Renal cortical epithelial cell (primary cell): ENCODE results near the gene SH3RF2. TPM values are rescaled to one million over a fixed set of nuclear protein-coding genes. Genes with fewer than 3 reads are reported as not detected.
A peak's percentile ranks its signal among the peaks of the same experiment; 100 is the strongest.

Source experiments
- DNase-seq: peaks from one replicate; pipeline ENCODE4 v3.0.0-alpha.2; 2011; ENCODE audit warnings: low read depth
- total RNA-seq: library from RNA; depleted of rRNA; stranded (reverse); fragments of >200 nt; gene quantifications from 2 replicates; pipeline ENCODE4 v1.2.3, GENCODE V29; 2014

SH3RF2 gene
- total RNA-seq, 1 donor from 2014 or later: 8.1 TPM

- no peak for DNase-seq
Measured at GRCh38 chr5:145922059-145922458, 14.3 kb upstream of the SH3RF2 start.

GRCh38 chr5:145923405-145923804 is 13.0 kb upstream of the SH3RF2 start:
- no peak for DNase-seq

DNA sequence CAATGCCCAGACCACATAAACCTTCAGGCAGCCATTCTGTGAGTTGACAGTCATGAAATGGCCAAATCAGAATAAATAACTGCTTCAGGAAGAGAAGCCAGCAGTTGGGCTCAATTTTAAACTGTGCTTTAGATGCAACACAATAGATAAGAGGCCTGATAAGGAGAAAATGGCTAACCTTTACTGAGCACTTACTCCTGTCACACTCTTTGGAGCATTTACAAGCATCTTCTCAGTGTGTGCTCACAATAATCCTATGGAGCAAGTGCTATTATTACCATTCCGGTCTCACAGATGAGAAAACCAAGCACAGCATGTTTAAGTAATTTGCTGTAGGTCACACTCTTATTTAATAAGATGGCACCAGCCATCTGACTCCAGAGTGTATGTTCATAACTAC is 11.5 kb upstream of the SH3RF2 start:
- DNase-seq: no peak

GRCh38 chr5:145925353-145925752 is 11.0 kb upstream of the SH3RF2 start:
- DNase-seq: peak; percentile 99

DNA sequence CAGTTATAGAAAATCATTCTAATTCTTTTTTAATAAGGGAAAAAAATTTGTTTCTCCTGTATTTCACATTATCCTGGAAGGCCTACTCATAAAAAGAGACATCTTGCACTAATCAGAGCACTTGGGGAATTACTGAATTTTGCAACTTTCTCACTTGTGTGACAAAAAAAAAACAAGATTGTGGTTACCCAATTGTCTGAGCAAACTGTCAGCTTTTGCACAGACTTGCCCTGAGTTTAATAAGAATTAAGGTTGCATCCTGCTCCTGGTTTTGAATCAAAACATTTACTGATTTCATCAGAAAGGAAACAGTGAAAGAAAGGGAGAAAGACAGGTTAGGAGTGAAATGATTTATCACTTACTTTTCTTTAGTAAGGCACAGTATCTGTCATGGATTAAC is 10.6 kb upstream of the SH3RF2 start:
- DNase-seq: peak; percentile 84

GRCh38 chr5:145931718-145932117 is 4.7 kb upstream of the SH3RF2 start:
- DNase-seq: no peak

- DNase-seq: no peak
Measured at GRCh38 chr5:145934276-145934675, 2.1 kb upstream of the SH3RF2 start.

GRCh38 chr5:145937432-145938250 is 1.3 kb downstream of the SH3RF2 start:
- peak; percentile 95 for DNase-seq

DNA sequence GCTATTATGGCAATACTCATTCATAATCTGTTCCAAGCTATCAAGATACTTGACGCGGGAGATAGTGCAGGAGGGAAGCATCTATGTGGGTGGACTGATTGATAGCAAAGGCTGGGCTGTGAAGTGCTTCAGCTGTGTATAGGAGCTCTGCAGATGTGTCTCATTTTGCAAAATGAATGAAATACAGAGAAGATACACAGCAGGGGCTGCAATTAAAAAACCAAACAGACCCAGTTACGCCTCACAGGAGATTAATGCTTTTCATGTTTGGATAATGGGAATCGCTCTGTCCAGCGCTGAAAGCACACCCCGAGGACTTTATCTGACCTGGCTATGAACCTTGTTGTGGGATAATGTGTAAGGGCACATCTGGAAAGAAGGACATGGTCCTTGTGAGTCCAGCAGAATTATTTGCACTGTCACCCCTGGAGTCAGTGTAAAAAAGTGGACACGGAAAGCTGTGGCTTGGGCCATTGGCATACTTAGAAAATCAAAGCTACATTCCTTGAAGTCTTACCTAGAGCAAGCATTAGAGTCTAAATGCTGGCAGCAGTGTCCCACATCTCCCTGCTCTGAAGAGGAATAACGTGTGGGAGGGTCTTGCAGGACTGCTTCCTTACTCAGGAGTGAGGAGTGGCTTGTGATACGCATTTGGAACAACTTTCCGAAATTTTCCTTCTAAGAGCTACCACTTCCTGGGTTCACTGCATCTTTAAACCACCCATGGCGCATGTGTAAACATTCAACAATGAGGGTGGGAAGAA is 2.6 kb downstream of the SH3RF2 start:
- no peak for DNase-seq

DNA sequence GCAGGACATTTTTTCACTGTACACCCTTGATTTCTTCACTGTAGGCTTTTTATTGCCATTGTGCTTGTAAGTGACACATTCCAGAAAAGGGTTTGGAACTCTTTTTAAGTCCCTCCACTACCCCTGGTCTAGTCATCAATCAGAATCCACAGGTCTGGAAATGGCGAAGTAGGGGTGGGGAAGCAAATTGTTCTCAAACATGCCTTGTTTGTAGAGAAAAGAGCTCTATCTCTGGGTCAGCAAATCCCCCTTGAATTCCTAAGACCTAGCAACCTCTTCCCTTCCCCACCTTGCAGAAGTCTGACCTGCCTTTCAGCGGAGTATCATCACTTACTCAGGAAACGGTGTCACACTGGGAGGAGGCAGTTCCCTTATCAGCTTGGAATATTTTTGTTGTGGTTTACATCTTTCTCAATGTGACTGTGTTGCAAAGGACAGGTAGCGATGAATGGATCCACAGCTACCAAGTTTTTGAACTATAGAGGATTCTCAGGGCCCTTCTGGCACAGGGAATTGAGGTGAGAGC is 3.2 kb downstream of the SH3RF2 start:
- no peak for DNase-seq

DNA sequence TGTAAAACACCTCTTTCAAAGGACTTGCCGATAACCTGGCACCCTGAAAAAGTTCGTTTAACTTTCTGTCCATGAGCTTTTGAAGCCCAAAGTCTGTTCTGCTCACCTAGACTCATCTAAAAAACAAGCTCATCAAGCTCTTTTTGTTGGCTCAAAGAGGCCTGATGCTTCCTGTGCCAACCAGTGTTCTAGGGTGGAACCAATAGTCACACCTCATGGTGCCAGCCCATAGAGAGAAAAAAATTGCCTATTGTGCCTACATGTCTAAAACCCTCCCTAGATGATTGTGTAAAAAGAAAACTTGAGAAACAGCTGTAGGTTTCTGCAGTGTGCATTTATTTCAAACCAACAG is 4.7 kb downstream of the SH3RF2 start:
- no peak for DNase-seq

- peak; percentile 71 for DNase-seq
Measured at GRCh38 chr5:145941448-145942130, 5.2 kb downstream of the SH3RF2 start.

DNA sequence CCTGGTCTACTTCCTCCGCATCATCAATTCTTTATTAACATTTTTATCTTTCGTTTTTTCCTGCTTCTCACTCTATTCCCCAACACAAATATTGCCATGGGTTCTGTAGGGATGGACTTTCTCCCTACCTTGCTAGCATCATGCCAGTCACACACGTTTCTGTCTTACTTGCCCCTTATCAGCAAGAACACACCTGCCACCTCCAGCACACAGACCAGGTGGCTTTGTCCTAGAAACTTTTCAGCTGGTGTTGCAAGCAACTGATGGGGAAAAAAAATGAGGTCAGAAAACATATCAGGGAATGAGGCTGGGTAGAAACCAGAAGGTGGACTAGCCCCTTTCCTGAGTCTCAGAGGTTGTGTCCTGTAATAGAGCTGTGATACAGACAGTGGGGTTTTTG is 5.8 kb downstream of the SH3RF2 start:
- DNase-seq: no peak

GRCh38 chr5:145942749-145943148 is 6.4 kb downstream of the SH3RF2 start:
- no peak for DNase-seq

- peak; percentile 57 for DNase-seq
Measured at GRCh38 chr5:145943674-145944121, 7.3 kb downstream of the SH3RF2 start.

GRCh38 chr5:145944328-145944727 is 8.0 kb downstream of the SH3RF2 start:
- no peak for DNase-seq

DNA sequence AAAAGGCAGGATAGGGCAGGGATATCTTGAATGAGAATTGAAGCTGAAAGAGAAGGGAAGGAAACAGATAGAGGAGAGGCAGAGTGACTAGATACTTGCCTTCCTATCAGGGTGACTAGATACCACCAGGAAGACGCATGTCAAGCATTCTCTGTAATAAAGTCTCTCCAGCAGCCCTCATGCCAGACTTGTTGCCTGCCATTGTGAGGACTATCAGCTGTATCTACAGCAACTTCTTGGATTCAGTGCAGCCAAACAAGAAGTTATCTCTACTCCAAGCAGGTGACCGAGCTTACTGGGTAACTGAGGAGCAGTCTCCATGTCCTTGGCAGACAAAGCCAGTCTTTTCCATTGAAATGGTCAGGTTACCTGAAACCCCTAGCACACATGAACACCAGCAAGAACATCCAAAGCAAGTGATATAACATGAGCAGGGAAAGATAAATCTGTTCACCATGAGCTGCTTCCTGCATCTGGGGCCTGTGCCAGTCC is 9.3 kb downstream of the SH3RF2 start:
- DNase-seq: no peak

- DNase-seq: peak; percentile 96
Measured at GRCh38 chr5:145946112-145946861, 9.9 kb downstream of the SH3RF2 start.

GRCh38 chr5:145947581-145947980 is 11.2 kb downstream of the SH3RF2 start:
- DNase-seq: no peak

- DNase-seq: no peak
Measured at GRCh38 chr5:145948047-145948446, 11.7 kb downstream of the SH3RF2 start.

DNA sequence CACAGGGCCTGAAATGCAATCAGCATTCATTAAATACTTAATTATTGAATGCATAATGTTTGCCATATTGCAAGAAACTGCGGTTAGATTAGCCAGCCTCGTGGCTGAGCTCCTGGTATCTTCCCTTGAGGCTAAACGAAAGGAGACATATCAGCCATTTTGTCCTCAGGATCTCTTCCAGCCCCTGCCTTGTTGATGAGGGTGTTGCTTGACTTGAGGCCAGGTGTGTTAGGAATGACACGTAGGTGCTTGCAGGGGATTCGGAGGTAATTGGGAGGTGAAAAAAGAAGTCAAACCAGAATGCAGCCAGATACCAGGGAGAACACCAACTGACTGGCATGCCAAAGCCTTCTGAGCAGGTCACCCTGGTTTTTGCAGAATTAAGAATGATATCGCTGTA is 12.5 kb downstream of the SH3RF2 start:
- DNase-seq: no peak
